Loucy (cell line): ENCODE results near the gene NOXA1.

Source experiments
- H2AFZ ChIP-seq: fragments of 200-600 bp; sonication (generic); 2 replicates; pipeline ENCODE4 v1.6.0; 2016; ENCODE audit warnings: antibody characterized with exemption, mild to moderate bottlenecking, low read length, moderate library complexity
- H3F3A ChIP-seq: fragments of 200-600 bp; 2 replicates; pipeline ENCODE4 v1.6.0; 2016; ENCODE audit warnings: antibody characterized with exemption, low read depth, mild to moderate bottlenecking
- H3K27me3 ChIP-seq: fragments of 200-600 bp; sonication (generic); 2 replicates; pipeline ENCODE4 v1.6.1; 2014; ENCODE audit warnings: low read length, mild to moderate bottlenecking; ENCODE audit not compliant: insufficient read depth, poor library complexity, severe bottlenecking
- H3K36me3 ChIP-seq: fragments of 200-600 bp; sonication (generic); 2 replicates; pipeline ENCODE4 v1.6.1; 2016; ENCODE audit warnings: low read length; ENCODE audit not compliant: insufficient read depth
- H3K4me1 ChIP-seq: fragments of 200-600 bp; sonication (generic); 2 replicates; pipeline ENCODE4 v1.5.1; 2014; ENCODE audit warnings: low read length, mild to moderate bottlenecking; ENCODE audit not compliant: insufficient read depth, poor library complexity, severe bottlenecking
- H3K4me2 ChIP-seq: fragments of 200-600 bp; sonication (generic); 2 replicates; pipeline ENCODE4 v1.6.0; 2014; ENCODE audit warnings: antibody characterized with exemption, low read length, low read depth, mild to moderate bottlenecking; ENCODE audit not compliant: poor library complexity, severe bottlenecking
- H3K4me3 ChIP-seq: fragments of 200-600 bp; sonication (generic); 2 replicates; pipeline ENCODE4 v1.5.1; 2014; ENCODE audit warnings: low read length, mild to moderate bottlenecking, mixed read lengths; ENCODE audit not compliant: poor library complexity, severe bottlenecking
- H3K79me2 ChIP-seq: fragments of 200-600 bp; sonication (generic); 2 replicates; pipeline ENCODE4 v1.6.1; 2014; ENCODE audit warnings: low read length; ENCODE audit not compliant: insufficient read depth
- H3K9ac ChIP-seq: fragments of 200-600 bp; sonication (generic); 2 replicates; pipeline ENCODE4 v1.6.0; 2014; ENCODE audit warnings: mild to moderate bottlenecking, low read depth, low read length, moderate library complexity; ENCODE audit not compliant: poor library complexity, severe bottlenecking
- H3K9me2 ChIP-seq: fragments of 200-600 bp; sonication (generic); replicated peaks from 2 replicates; pipeline ENCODE4 v1.6.1; 2016; ENCODE audit warnings: low read depth, low read length, mixed read lengths
- H3K9me3 ChIP-seq: fragments of 200-600 bp; sonication (generic); 2 replicates; pipeline ENCODE4 v1.6.1; 2014; ENCODE audit warnings: mild to moderate bottlenecking, antibody characterized with exemption, low read length, low read depth; ENCODE audit not compliant: insufficient read depth
- H4K20me1 ChIP-seq: fragments of 200-600 bp; sonication (generic); 2 replicates; pipeline ENCODE4 v1.6.0; 2014; ENCODE audit warnings: antibody characterized with exemption, low read length, mild to moderate bottlenecking; ENCODE audit not compliant: insufficient read depth, poor library complexity, severe bottlenecking
- CTCF ChIP-seq: fragments of 200-600 bp; sonication (generic); conservative IDR thresholded peaks from 2 replicates; pipeline ENCODE4 v1.5.1; 2014; ENCODE audit warnings: mild to moderate bottlenecking, antibody characterized with exemption, low read length
- EZH2phosphoT487 ChIP-seq: fragments of 200-600 bp; IDR thresholded peaks from 2 replicates; pipeline ENCODE4 v1.6.1; 2018; ENCODE audit warnings: antibody characterized with exemption, mild to moderate bottlenecking, moderate library complexity, borderline replicate concordance

NOXA1 gene

GRCh38 chr9:137430723-137431415, 7.7 kb downstream of the NOXA1 start:
- Histone ChIP-seq H3F3A (no peaks in the 10 kb centered on the region), H3K79me2 (no peaks in the 10 kb centered on the region), H2AFZ (no peak overlapping the region), H3K4me1 (no peaks in the 10 kb centered on the region), H3K9ac (no peak overlapping the region), H4K20me1 (no peaks in the 10 kb centered on the region), H3K4me3 (no peak overlapping the region), H3K9me3 (no peaks in the 10 kb centered on the region), H3K4me2 (no peak overlapping the region), H3K36me3 (no peaks in the 10 kb centered on the region), H3K9me2 (no peaks in the 10 kb centered on the region), H3K27me3 (no peaks in the 10 kb centered on the region)
- TF ChIP-seq EZH2phosphoT487 (no peak), CTCF (no peak)

GRCh38 chr9:137431416-137431931, 8.3 kb downstream of the NOXA1 start:
- H3K4me2 ChIP-seq, result no peak overlapping the region
- no peak overlapping the region for H3K4me3 ChIP-seq
- no peaks in the 10 kb centered on the region; the same call in 1 of the 2 replicates for H3K9me3 ChIP-seq
- no peaks in the 10 kb centered on the region for H3K4me1 ChIP-seq
- H3K27me3 ChIP-seq, result no peaks in the 10 kb centered on the region
- H3K79me2 ChIP-seq, result no peaks in the 10 kb centered on the region
- no peaks in the 10 kb centered on the region for H3K36me3 ChIP-seq
- H3K9me2 ChIP-seq, result no peaks in the 10 kb centered on the region
- no peaks in the 10 kb centered on the region for H4K20me1 ChIP-seq
- H3K9ac ChIP-seq, result no peak overlapping the region
- no peak for TF ChIP-seq CTCF
- no peak for TF ChIP-seq EZH2phosphoT487
- H2AFZ ChIP-seq, result no peak overlapping the region
- no peaks in the 10 kb centered on the region for H3F3A ChIP-seq

- TF ChIP-seq EZH2phosphoT487 (no peak), CTCF (no peak)
- H3K9me3 ChIP-seq, result no peaks in the 10 kb centered on the region; the same call in 1 of the 2 replicates
- H4K20me1 ChIP-seq, result no peaks in the 10 kb centered on the region
- H2AFZ ChIP-seq, result no peak overlapping the region
- no peaks in the 10 kb centered on the region for H3K36me3 ChIP-seq
- no peaks in the 10 kb centered on the region for H3K79me2 ChIP-seq
- H3F3A ChIP-seq, result no peaks in the 10 kb centered on the region
- H3K4me1 ChIP-seq, result no peaks in the 10 kb centered on the region
- no peaks in the 10 kb centered on the region for H3K27me3 ChIP-seq
- no peak overlapping the region for H3K9ac ChIP-seq
- H3K9me2 ChIP-seq, result no peaks in the 10 kb centered on the region
- no peak overlapping the region for H3K4me2 ChIP-seq
- no peak overlapping the region for H3K4me3 ChIP-seq
Measured at GRCh38 chr9:137432687-137433348, 9.6 kb downstream of the NOXA1 start.
